ENCODE results near the gene CKS1B.

Gene CKS1B

DNA sequence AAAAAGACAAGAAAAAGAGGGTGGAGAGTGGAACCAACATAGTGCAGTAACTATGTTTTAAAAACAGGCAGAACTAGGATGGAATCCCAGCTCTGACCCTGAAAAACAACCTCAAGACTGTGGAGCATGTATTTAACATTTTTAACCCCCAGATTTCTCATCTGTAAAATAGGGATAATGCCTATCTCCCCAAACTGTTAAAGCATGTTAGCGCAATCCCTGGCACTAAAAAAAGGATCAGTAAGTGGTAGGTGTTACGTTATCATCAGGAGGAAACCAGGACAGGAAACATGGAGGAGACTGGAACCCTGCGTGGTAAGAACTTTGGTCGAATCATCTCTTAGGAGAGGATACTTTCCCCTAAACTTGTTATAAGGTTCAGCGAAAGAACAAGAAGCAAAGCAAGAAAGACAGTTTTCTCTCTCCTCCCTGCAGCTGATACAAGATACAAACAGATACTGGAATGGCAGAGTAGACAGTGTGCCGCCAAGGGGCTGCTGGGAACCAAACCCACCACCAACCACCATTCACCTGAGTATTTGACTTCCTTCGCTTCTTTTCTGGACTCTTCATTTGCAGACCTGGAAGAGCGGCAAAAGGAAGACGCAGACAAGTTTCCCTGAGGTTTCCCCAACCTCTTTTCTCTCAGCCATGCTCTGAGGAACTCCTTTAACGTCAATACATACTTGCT is 13.9 kb upstream of the CKS1B start:
- peak overlapping the region; percentile 92 for H3K4me3 ChIP-seq (ENCODE audit: low read length)
- H2AFZ ChIP-seq (ENCODE audit: low read depth, low read length): no peak overlapping the region
- H3K79me2 ChIP-seq (ENCODE audit: low read length): peaks cover 31% of the 10 kb centered on the region
- H4K20me1 ChIP-seq (ENCODE audit: insufficient read depth, low read length): peaks cover 7% of the 10 kb centered on the region; the same call in 1 of the 2 replicates
- H3K36me3 ChIP-seq (replicated peaks; ENCODE audit: low read depth, low read length): peaks cover 20% of the 10 kb centered on the region
- H3K27me3 ChIP-seq (ENCODE audit: low read depth, low read length): no peaks in the 10 kb centered on the region
- peak overlapping the region; percentile 73 for H3K27ac ChIP-seq (ENCODE audit: low read length)
- H3K4me1 ChIP-seq (ENCODE audit: low read length): peaks cover 32% of the 10 kb centered on the region
- H3K9ac ChIP-seq (ENCODE audit: low read length): peak overlapping the region; percentile 96
- TF ChIP-seq CTCF (IDR thresholded peaks at IDR 0.05; ENCODE audit: low read depth, low read length): no peak
- TF ChIP-seq EZH2phosphoT487 (IDR thresholded peaks at IDR 0.05; ENCODE audit: low read depth): no peak
- no peaks in the 10 kb centered on the region for H3K9me3 ChIP-seq (ENCODE audit: insufficient read depth, low read length)
- H3K4me2 ChIP-seq (ENCODE audit: low read length): peak overlapping the region; percentile 95

- Histone ChIP-seq H3K4me1 (ENCODE audit: low read length) (peaks cover 30% of the 10 kb centered on the region), H3K27ac (ENCODE audit: low read length) (peak within 1 kb of the TSS; percentile 73), H3K9me3 (ENCODE audit: insufficient read depth, low read length) (no peaks in the 10 kb centered on the region), H3K9ac (ENCODE audit: low read length) (peak within 1 kb of the TSS; percentile 96), H3K36me3 (replicated peaks; ENCODE audit: low read depth, low read length) (peaks cover 26% of the 10 kb centered on the region), H3K79me2 (ENCODE audit: low read length) (peaks cover 31% of the 10 kb centered on the region), H3K4me2 (ENCODE audit: low read length) (peak within 1 kb of the TSS; percentile 95), H4K20me1 (ENCODE audit: insufficient read depth, low read length) (peaks cover 7% of the 10 kb centered on the region; the same call in 1 of the 2 replicates), H3K4me3 (ENCODE audit: low read length) (peak within 1 kb of the TSS; percentile 92), H3K27me3 (ENCODE audit: low read depth, low read length) (no peaks in the 10 kb centered on the region), H2AFZ (ENCODE audit: low read depth, low read length) (peak within 1 kb of the TSS; percentile 71)
- TF ChIP-seq CTCF (IDR thresholded peaks at IDR 0.05; ENCODE audit: low read depth, low read length) (peak; percentile 84), EZH2phosphoT487 (IDR thresholded peaks at IDR 0.05; ENCODE audit: low read depth) (no peak)
Measured at GRCh38 chr1:154961207-154962155, 13.0 kb upstream of the CKS1B start, which contains the start of gene PYGO2. Gene PYGO2, minus strand, starts transcription at chr1:154961782. Its CDS starts 206 bp downstream, at chr1:154961576.

- peak overlapping the region; percentile 92 for H3K4me3 ChIP-seq (ENCODE audit: low read length)
- peak overlapping the region; percentile 96 for H3K9ac ChIP-seq (ENCODE audit: low read length)
- TF ChIP-seq CTCF (IDR thresholded peaks at IDR 0.05; ENCODE audit: low read depth, low read length) (no peak), EZH2phosphoT487 (IDR thresholded peaks at IDR 0.05; ENCODE audit: low read depth) (no peak)
- H3K9me3 ChIP-seq (ENCODE audit: insufficient read depth, low read length): no peaks in the 10 kb centered on the region
- peaks cover 28% of the 10 kb centered on the region for H3K4me1 ChIP-seq (ENCODE audit: low read length)
- peak overlapping the region; percentile 67; the same call in 1 of the 2 replicates for H2AFZ ChIP-seq (ENCODE audit: low read depth, low read length)
- peaks cover 31% of the 10 kb centered on the region for H3K79me2 ChIP-seq (ENCODE audit: low read length)
- H3K4me2 ChIP-seq (ENCODE audit: low read length): peak overlapping the region; percentile 95
- peak overlapping the region; percentile 73 for H3K27ac ChIP-seq (ENCODE audit: low read length)
- peaks cover 28% of the 10 kb centered on the region for H3K36me3 ChIP-seq (replicated peaks; ENCODE audit: low read depth, low read length)
- H4K20me1 ChIP-seq (ENCODE audit: insufficient read depth, low read length): peaks cover 7% of the 10 kb centered on the region; the same call in 1 of the 2 replicates
- no peaks in the 10 kb centered on the region for H3K27me3 ChIP-seq (ENCODE audit: low read depth, low read length)
Measured at GRCh38 chr1:154962156-154962749, 12.2 kb upstream of the CKS1B start.
